ENCODE data around the gene MTARC1. TPM values are rescaled to one million over a fixed set of nuclear protein-coding genes. Genes with fewer than 3 reads are reported as not detected.

The MTARC1 gene
- total RNA-seq, 4 donors from 2014 or later: 4.2 to 6.6 (median 5.1) TPM

- Histone ChIP-seq H3K27ac (replicated peaks in 1 of 4) (no peak overlapping the region), H3K4me3 (no peak overlapping the region), H3K9me3 (no peaks in the 10 kb centered on the region), H3K4me1 (peaks cover 16 to 72% (median 49%) of the 10 kb centered on the region in 4 donors), H3K36me3 (no peaks in the 10 kb centered on the region), H3K27me3 (no peaks in the 10 kb centered on the region)
- intact Hi-C loops (cut with DNase I): no loop called here
- DNase-seq (ENCODE audit: extremely low spot score): no peak
- TF ChIP-seq, protein P1, sequence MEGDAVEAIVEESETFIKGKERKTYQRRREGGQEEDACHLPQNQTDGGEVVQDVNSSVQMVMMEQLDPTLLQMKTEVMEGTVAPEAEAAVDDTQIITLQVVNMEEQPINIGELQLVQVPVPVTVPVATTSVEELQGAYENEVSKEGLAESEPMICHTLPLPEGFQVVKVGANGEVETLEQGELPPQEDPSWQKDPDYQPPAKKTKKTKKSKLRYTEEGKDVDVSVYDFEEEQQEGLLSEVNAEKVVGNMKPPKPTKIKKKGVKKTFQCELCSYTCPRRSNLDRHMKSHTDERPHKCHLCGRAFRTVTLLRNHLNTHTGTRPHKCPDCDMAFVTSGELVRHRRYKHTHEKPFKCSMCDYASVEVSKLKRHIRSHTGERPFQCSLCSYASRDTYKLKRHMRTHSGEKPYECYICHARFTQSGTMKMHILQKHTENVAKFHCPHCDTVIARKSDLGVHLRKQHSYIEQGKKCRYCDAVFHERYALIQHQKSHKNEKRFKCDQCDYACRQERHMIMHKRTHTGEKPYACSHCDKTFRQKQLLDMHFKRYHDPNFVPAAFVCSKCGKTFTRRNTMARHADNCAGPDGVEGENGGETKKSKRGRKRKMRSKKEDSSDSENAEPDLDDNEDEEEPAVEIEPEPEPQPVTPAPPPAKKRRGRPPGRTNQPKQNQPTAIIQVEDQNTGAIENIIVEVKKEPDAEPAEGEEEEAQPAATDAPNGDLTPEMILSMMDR (IDR thresholded peaks at IDR 0.05): no peak
- TF ChIP-seq EP300 (IDR thresholded peaks at IDR 0.05) (no peak), POLR2A (IDR thresholded peaks at IDR 0.05; ENCODE audit: low read depth) (no peak), POLR2AphosphoS5 (IDR thresholded peaks at IDR 0.05) (no peak)
- 81% methylated on average over 4 of the region's 4 CpGs for WGBS
These were observed 41.4 kb downstream of the MTARC1 start for GRCh38 chr1:220828179-220828490.

DNA sequence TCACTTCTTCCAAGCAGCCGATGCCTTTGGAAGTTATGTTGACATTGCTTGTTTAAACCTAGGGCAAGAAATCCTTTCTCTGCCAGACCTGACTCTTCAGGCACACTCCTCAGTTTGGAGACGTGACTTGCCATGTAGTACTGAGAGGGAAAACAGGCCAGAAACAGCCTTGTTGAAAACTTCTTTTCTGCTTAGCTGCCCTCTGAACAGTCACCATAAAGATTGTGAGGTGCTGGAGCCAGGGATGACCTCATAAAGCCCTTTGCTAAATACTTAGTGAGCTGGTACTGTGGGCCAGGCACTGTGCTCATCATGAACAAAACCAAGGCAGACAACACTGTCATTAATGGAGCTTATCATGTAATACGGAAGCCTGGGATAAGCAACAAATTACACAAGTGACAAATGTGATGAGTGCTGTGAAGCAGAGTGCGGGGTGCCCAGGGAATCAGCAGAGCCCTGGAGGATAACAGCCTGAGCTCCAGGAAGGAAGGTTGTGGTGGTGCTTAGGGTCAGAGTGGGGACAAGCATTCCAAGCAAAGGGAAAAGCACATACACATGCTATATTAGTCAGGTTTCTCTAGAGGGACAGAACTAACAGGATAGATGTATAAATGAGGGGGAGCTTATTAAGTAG lies 42.4 kb downstream of the MTARC1 start:
- Histone ChIP-seq H3K9me3 (no peaks in the 10 kb centered on the region), H3K27me3 (no peaks in the 10 kb centered on the region), H3K36me3 (no peaks in the 10 kb centered on the region), H3K4me3 (no peak overlapping the region), H3K27ac (replicated peaks in 1 of 4) (peak overlapping the region; percentile 24 to 43 (median 34)), H3K4me1 (peaks cover 16 to 72% (median 50%) of the 10 kb centered on the region in 4 donors)
- intact Hi-C loops (cut with DNase I): no loop called here
- 46% methylated on average over 4 of the region's 4 CpGs for WGBS
- DNase-seq (ENCODE audit: extremely low spot score): no peak
- TF ChIP-seq EP300 (IDR thresholded peaks at IDR 0.05) (no peak), POLR2AphosphoS5 (IDR thresholded peaks at IDR 0.05) (no peak), POLR2A (IDR thresholded peaks at IDR 0.05; ENCODE audit: low read depth) (no peak)
- TF ChIP-seq, protein P1 (IDR thresholded peaks at IDR 0.05): no peak

DNA sequence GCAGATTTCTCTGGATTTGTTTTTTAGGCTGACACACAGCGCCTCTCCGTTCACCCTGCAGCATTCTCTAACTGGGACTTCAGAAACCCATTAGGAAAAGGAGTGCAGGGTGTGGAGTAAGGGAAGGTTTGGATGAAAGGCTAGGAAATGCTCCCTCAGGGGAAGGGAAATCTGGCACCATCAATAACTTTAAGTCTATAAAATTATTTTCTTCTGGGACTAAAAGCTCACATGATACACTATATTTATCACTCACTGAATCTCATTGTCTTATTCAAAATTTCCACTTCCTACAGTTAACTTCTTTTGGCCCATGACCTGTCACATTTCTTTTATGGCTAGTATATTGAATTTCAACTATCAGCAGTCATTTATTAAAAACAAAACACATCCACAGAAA lies 46.7 kb downstream of the MTARC1 start:
- 81% methylated on average over 2 of the region's 2 CpGs for WGBS
- H3K4me3 ChIP-seq: no peak overlapping the region
- no peaks in the 10 kb centered on the region for H3K27me3 ChIP-seq
- TF ChIP-seq POLR2AphosphoS5 (IDR thresholded peaks at IDR 0.05) (no peak), EP300 (IDR thresholded peaks at IDR 0.05) (no peak), POLR2A (IDR thresholded peaks at IDR 0.05; ENCODE audit: low read depth) (no peak)
- TF ChIP-seq, protein P1 (IDR thresholded peaks at IDR 0.05): no peak
- intact Hi-C loops (cut with DNase I): no loop called here
- DNase-seq (ENCODE audit: extremely low spot score): no peak
- H3K36me3 ChIP-seq: no peaks in the 10 kb centered on the region
- no peak overlapping the region for H3K27ac ChIP-seq (replicated peaks in 1 of 4)
- H3K9me3 ChIP-seq: no peaks in the 10 kb centered on the region
- peaks cover 11 to 35% (median 28%) of the 10 kb centered on the region in 4 donors for H3K4me1 ChIP-seq

DNA sequence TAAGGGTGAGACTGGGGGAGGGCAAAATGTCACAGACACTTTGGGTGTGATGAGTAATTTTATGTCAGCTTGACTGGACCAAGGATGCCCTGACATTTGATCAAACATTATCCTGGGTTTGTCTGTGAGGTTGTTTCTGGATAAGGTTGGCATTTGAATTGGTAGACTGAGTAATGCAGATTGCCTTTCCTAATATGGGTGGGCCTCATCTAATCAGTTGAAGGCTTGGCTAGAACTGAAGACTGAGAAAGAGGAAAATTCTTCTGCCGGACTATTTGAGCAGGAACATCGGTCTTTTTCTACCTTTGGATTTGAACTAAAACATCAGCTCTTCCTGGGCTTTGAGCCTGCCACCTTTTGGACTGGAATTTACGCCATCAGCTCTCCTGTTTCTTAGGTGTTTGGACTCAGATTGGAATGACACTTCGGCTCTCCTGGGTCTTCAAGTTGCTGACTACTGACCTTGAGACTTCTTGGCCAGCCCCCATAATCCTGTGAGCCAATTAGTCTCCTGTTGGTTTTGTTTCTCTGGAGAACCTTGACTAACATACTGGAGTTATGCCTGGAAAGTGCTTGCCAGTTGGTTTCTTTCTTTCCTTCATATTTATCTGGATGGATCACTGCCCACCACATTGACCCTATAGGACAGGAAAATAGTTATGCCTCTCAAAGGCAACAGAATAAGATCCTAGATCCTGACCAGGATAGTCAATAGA lies 47.6 kb downstream of the MTARC1 start:
- Histone ChIP-seq H3K4me3 (no peak overlapping the region), H3K4me1 (peaks cover 3 to 26% (median 19%) of the 10 kb centered on the region in 4 donors), H3K27me3 (no peaks in the 10 kb centered on the region), H3K36me3 (no peaks in the 10 kb centered on the region), H3K27ac (replicated peaks in 1 of 4) (no peak overlapping the region), H3K9me3 (no peaks in the 10 kb centered on the region)
- no peak for DNase-seq (ENCODE audit: extremely low spot score)
- intact Hi-C loops (cut with DNase I): no loop called here
- TF ChIP-seq EP300 (IDR thresholded peaks at IDR 0.05) (no peak), POLR2AphosphoS5 (IDR thresholded peaks at IDR 0.05) (no peak), POLR2A (IDR thresholded peaks at IDR 0.05; ENCODE audit: low read depth) (no peak)
- TF ChIP-seq, protein P1 (IDR thresholded peaks at IDR 0.05): no peak
- WGBS: 93% methylated on average over 4 of the region's 4 CpGs

Other genes with a start within 250 kb of the MTARC1 start
- gene C1orf115, start 96.5 kb upstream of the MTARC1 start, total RNA-seq: 10 to 100 TPM; 10.8 to 24.0 (median 12.4) TPM
- gene MTARC2, start 38.6 kb upstream of the MTARC1 start, total RNA-seq: 10 to 100 TPM; 15.6 to 22.9 (median 20.5) TPM
- gene HLX, start 92.5 kb downstream of the MTARC1 start, total RNA-seq: 10 to 100 TPM in 3 of 4 donors, 1 to 10 TPM in 1; 8.7 to 27.3 (median 16.1) TPM

Measured in esophagus muscularis mucosa (tissue), 4 donors.